ENCODE data around the gene ELAVL4.
A peak's percentile ranks its signal among the peaks of the same experiment; 100 is the strongest.

The ELAVL4 gene

DNA sequence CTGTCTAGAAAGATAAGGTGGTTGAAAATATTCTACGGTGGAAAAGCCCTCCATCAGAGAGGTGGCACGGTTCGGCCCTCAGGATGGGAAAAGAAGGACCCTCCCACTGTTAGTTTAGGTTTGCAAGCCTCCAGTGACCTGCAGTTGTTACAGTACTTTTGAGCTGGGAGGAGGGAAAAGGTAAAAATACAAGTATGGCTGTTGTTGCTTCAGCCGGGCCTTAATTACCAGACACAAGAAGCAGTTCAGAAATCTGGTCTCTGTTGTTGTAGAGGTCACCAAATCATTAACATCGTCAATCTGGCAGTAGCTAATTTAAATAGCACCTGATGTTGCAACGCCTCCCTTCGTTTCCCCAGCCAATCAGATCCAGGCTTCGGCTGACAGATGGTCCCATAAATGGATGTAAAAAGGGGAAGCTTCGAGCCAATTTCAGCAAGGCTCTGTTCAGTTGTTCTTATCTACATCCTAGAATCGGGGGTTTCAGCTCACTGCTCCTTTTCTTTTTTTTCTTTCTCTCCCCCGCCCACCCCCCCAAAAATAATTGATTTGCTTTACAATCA lies at the start of gene ELAVL4:
ELAVL4 (plus strand) TSS at position 424 of the 563 bp plus-strand sequence. CDS start 270 bp downstream, outside the sequence.
- peak; percentile 3 for DNase-seq

GRCh38 chr1:50060279-50060678 lies 48.4 kb upstream of the ELAVL4 start:
- DNase-seq: no peak

DNA sequence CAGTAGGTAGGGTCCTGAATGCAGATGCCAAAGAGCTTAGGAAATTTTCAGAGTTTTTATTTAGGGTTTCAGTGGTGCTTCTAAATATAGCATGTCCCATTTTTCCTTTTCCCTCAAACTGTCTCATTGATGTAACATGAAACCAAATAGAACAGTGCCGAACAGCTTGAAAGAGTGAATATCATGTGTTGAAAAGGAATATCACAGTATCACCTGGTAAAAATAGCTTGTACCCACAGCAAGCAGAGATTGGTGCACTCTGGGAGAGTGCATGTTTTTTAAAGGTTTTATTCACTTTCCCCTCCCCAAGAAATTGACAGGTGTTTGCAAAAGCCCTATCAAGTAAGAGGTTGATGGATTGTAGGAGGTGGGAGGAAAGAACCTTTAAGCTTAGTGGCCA lies 41.9 kb upstream of the ELAVL4 start:
- DNase-seq: no peak

DNA sequence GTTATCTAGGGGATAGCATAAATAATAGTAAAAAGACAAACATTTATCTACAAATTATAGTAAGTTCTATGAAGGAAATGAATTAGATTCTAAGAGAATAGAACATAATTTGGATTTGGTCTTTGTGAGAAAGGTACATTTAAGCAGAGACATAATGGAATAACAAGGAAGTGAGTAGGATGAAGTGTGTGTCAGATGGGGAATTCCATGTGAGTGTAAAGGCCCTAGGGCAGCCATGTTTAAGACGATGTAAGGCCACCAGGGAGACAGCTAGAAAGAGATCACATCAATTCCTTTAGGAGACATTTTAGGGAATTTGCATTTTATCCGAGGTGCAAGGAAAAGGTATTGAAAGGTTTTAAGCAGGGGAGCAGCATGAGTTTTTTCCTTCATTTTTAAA lies 33.8 kb upstream of the ELAVL4 start:
- no peak for DNase-seq

GRCh38 chr1:50077273-50077672 lies 31.4 kb upstream of the ELAVL4 start:
- DNase-seq: no peak

DNA sequence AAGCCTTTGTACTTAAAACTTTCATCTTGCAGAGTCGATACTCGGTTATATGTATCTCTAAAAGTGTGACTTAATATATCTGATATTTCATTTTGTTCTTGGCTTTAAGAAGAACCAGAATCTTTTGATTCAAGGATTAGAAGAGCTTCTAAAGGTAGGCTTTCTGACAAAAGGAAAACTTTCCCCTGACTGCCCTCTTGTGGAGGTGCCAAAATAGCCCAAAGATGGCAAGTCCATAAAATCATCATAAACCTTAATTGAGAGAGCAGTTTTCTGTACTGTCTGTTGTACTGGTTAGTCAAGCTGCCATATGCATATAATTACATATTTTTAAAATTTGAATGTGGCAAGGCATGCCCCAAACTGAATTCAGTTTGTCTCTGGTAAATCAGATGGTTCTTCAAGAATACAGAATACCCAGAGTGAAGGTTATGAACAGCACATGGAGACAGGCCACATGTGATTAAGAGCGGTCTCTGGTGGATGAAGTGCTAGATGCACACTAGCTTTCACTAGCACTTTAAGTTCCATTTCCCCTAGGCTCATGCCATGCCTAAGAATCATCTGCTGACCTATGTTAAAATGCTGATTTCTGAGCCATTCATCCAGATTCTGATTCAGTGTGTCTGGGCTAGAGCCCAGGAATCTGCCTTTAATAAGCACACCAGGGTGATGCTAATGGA lies 27.7 kb upstream of the ELAVL4 start:
- no peak for DNase-seq

DNA sequence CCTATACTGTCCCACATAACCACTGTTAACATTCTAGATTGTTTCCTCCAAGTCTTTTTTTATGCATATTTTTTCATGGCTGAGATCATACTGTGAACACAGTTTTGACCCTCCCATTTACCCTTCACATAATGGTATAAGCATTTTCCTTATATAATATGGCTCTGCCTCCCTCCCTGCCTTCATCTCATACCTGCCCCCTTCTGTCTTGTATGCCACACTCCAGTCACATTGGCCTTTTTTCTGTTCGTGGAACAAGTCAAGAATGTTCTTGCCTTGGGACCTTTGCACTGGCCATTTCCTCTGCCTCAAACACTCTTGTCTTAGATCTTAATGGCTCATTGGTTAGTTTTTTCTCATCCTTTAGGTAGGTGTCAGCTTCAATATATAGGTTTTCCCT lies 24.3 kb upstream of the ELAVL4 start:
- DNase-seq: no peak

DNA sequence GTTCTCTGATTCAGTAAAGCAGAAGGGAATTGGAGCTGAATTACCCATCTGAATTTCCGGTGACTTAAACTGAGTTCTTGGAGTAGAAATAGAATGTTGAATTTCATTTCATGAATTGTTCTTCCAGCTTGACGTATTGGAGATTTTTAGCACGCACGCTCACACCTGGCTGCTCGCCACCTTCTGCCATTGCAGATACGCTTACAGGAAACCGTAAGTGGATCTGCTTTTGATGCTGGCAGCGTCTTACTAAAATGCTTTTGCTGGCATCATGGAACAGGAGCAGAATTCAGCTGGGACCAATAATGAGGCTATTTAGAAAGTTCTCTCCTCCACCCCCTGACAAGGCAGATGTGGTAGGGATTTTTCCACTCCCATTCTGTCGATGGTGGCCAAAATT lies 17.7 kb upstream of the ELAVL4 start:
- DNase-seq: no peak

DNA sequence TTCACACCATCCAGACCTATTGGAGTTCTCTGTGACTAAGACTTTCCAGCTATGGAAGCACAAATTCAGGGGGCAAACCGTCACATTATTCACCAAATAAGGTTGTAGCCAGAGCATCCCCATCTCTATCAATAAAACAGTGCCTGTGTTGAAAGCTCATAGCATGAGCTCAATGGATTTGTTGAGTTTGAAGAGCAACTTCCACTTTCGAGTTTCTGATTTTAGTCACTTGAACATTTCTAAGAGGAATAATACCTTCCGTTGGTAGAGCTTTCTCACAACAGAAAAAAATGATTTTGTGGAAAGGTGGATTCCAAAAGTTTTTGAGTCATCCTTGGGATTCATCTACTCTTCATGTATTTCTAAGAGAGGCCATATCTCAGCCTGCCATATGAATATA lies 13.0 kb upstream of the ELAVL4 start:
- no peak for DNase-seq

GRCh38 chr1:50097021-50097679 lies 11.6 kb upstream of the ELAVL4 start:
- DNase-seq: no peak

DNA sequence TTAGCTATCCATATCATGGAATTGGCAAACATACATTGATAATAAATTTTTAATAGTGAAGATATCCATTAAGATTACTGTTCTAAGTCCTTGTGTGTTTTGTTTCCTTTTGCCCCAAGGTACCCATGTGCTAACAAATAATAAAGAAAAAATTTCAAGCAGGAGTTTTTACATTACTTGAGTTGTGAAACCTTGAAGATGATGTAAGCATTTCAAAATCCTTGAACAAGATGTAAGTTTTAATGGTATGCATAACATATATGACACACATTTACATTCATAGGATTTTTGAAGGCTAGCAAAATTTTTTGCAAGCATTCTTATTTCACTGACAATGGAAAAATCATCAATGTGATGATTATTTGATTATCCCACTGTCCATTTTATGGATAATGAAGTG lies 10.9 kb upstream of the ELAVL4 start:
- no peak for DNase-seq

- no peak for DNase-seq
These were observed 10.1 kb upstream of the ELAVL4 start for GRCh38 chr1:50098591-50099021.

- DNase-seq: no peak
These were observed 9.1 kb upstream of the ELAVL4 start for GRCh38 chr1:50099654-50100053.

DNA sequence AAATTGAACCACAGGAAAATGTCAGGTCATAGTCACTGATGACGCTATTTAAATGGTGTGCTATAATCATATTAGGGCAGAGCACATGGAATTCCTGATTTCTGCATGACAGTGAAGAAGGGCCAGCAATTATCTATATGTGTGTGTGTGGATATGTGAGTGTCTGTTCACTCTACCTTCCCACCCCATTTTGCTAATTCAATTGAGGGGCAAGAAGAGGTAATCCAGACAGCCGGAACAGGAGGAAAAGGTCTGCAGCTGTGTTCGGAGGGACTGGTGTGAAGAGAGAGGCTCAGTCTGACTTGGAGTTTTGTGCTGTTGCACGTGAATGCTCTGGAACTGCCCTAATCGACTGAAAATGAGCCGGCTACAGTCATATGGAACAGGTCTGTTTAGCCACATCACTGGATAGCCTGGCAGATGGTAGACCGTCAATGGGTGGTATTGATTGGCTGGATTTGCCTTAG lies 5.1 kb upstream of the ELAVL4 start:
- no peak for DNase-seq

GRCh38 chr1:50105433-50105832 lies 3.3 kb upstream of the ELAVL4 start:
- DNase-seq: no peak

- no peak for DNase-seq
These were observed 2.5 kb upstream of the ELAVL4 start for GRCh38 chr1:50106095-50106761.

- no peak for DNase-seq
These were observed 396 bp downstream of the ELAVL4 start for GRCh38 chr1:50109116-50109515.

DNA sequence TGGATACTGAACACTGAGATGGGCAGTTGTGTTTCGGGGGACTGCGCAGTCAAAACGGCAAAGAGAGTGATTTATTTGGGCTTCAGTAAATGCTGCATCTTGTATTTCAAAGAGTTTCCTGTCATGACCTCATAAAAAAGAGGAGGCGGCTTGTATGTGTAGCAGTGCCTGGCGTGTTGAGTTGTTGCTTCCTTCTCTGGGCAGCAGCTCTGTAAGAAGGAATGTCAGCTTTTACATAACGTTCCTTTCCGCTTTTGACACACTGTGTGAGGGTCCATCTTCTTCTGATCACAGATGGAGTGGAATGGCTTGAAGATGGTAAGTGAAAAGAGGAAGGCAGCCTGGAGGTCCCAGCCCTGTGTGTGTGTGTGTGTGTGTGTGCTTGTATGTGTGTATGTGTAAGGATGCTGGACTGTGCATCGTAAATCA lies 941 bp downstream of the ELAVL4 start:
- DNase-seq: peak; percentile 8

- DNase-seq: no peak
These were observed 1.4 kb downstream of the ELAVL4 start for GRCh38 chr1:50110151-50110550.

DNA sequence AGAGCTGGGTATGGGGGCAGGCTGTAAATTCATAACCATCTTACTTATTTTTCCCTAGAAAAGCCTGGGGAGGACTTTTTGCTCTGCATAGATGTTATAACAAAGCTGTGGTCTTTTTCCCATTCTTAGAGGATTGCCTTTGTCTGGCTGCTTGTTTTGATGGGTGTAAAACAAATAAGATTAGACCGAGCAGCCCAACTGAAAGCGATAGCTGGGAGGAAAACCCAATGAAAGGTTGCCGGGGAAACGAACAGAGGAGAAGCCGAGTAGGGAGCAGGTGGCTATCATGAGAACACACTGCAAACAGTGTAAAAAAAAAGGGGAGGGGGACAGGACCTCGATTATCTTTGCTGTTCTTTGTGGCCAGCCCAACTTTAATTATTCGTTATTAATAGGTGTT lies 1.9 kb downstream of the ELAVL4 start:
- DNase-seq: no peak

GRCh38 chr1:50111503-50111902 lies 2.8 kb downstream of the ELAVL4 start:
- no peak for DNase-seq

- DNase-seq: no peak
These were observed 3.5 kb downstream of the ELAVL4 start for GRCh38 chr1:50112193-50112592.

DNA sequence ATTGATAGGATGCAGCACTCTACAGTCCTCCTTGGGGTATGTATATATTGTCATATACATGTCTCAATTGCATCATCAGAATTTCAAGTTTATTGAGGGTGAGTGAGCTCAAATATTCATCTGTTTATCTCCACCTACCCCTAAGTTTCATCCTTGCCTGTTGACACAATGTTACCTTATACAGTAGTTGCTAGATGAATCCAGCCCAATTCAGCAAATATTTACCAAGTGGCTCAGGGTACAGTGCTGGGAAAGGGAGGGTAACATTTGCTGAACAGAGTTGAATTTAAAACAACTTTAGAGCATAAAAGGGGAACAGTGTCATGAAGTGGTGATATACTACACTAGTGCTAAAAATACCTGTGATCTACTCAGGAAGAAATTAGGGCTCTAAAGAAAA lies 14.4 kb downstream of the ELAVL4 start:
- no peak for DNase-seq
